ENCODE results near the gene COX8A.

Gene COX8A

DNA sequence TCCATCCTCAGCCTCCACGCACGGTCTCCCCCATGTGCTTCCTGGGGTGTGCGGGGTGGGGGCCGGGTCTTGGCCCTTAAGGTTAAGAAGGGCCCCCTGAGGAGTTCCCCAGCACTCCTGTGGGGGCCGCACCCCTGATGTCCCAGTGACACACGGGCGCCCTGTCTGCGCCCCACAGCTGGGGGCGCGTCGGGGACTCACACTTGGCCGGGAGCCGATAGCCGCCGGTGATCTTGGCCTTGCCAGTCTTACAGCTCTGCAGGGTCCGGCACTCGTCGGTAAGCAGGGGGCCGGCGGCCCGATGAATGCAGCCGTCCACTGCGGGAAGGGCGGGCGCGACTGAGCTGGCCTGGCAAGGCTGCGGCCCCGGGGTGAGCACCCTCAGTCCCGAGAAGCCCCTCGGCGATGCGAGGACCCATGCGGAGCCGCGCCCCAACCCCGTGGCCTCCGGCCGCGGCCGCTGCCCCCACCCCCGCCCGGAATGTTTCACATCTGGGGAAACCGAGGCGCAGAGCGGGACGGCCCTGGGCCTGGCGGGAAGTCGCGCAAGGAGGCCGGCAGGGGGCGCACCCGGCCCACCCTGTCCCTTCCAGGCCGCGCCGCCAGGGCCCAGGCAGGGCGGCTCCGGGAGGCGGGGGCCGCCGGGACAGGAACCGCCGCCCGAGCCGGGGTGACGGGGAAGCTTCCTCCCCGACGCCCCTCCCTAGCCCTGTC is 25.8 kb downstream of the COX8A start:
- DNase-seq: no peak
- in situ Hi-C loops (cut with MboI; ENCODE audit: low pct_unique_long_range_greater_than_20kb, low sequenced_read_pairs): no loop called here

DNA sequence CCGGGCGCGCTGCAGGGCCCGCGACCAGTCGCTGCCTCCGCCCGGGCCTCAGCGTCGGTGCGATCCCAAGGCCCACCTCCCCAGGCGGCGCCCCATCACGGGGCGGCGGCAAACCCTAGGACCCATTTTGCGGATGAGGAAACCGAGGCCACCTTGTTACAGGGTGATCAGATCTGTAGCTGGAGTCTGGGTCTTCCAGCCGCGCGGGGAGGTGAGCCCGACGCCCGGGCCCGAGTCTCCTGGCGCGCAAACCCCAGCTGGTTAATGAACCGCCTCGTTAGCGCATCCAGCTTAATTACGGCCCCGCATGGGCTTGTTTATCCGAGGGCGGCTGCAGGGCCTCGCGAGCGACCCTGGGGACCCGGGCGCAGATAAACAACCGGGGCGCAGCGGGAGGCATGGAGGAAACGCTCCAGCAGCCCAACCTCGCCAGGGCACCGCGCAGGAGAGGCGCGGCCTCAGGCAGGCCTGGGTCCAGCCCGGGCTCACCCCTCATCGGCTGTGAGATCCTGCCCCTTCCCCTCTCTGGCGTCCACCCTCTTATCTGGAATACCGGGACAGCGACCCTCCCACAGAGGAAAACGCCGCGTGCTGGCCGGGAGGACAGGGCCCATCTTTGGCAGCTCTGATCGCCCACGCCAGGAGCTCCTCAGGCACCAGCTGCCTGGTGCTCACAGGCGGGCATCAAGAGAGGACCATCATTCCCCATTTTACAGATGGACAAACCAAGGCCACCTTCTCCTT is 26.5 kb downstream of the COX8A start:
- no peak for DNase-seq
- in situ Hi-C loops (cut with MboI; ENCODE audit: low pct_unique_long_range_greater_than_20kb, low sequenced_read_pairs): no loop called here

DNA sequence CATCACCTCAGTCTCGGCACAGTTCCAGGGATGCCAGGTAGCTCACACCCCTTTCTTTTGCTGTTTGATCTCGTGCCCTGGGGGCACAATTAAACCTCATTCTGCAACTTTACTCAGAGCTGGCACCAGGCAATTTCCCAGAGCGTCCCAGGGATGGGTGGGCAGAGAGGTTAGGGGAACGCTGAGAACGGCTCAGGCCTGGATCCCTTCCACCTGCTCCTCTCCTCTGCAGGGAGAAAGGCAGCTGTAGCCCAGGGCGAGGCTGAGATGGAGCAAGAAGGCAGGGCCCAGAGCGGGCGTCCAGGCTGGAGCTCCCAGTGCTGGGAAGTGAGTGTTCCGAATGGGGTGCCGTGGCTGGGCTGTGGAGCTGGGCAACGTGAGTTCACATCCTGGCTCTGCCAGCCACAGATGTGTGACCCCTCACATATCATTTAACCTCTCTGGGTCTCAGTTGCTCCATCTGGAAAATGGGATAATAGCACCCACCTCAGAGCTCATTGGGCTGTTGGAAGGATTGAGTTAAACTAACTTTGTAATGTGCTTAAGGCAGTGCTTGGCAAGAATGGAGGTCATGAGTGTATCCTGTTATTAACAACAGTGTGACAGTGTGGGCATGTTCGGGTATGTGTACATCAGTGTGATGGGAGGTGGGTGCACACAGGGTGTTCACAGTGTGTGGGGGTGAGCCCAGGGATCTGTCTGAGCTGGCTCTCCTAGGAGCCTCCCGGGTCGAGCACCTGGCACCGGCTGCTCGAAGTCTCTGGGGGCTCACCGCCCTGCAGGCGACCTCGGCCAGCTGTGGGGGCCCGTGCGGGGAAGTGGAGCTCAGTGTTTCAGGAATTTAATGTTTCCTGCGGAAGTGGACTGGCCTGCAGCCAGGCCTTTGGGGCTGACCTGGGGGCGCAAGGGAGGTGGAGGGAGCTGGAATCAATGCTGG is 27.3 kb downstream of the COX8A start:
- DNase-seq: no peak
- in situ Hi-C loops (cut with MboI; ENCODE audit: low pct_unique_long_range_greater_than_20kb, low sequenced_read_pairs): no loop called here

GRCh38 chr11:64003807-64004589 is 29.6 kb downstream of the COX8A start:
- no peak for DNase-seq
- in situ Hi-C loops (cut with MboI; ENCODE audit: low pct_unique_long_range_greater_than_20kb, low sequenced_read_pairs): no loop called here

- DNase-seq: no peak
- in situ Hi-C loops (cut with MboI; ENCODE audit: low pct_unique_long_range_greater_than_20kb, low sequenced_read_pairs): no loop called here
These were observed 30.2 kb downstream of the COX8A start for GRCh38 chr11:64004590-64004984.

- in situ Hi-C loops (cut with MboI; ENCODE audit: low pct_unique_long_range_greater_than_20kb, low sequenced_read_pairs): no loop called here
- no peak for DNase-seq
These were observed 31.3 kb downstream of the COX8A start for GRCh38 chr11:64005691-64006090.

DNA sequence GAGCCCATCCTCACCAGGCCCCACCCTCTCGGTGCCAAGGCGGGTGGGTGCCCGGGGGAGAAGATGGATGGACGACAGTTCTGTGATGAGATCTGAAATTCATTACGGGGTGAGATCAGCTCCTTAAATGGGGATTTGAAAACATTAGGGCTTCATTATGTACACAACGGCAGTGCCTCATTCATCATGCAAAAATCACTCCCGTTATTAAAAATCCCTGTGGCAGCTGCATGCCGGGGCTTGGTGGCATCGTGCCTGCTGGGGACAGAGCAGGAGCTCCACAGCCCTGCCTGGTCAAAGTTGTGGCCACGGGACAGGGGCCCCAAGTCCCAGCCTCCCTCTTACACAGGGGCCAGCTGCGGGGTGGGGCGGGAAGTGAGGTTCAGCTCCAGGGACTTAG is 32.0 kb downstream of the COX8A start:
- in situ Hi-C loops (cut with MboI; ENCODE audit: low pct_unique_long_range_greater_than_20kb, low sequenced_read_pairs): no loop called here

GRCh38 chr11:64007160-64007628 is 32.8 kb downstream of the COX8A start:
- in situ Hi-C loops (cut with MboI; ENCODE audit: low pct_unique_long_range_greater_than_20kb, low sequenced_read_pairs): no loop called here
- DNase-seq: no peak

More for the DNA sequence above, 32.0 kb downstream of the COX8A start:
- no peak for DNase-seq

DNA sequence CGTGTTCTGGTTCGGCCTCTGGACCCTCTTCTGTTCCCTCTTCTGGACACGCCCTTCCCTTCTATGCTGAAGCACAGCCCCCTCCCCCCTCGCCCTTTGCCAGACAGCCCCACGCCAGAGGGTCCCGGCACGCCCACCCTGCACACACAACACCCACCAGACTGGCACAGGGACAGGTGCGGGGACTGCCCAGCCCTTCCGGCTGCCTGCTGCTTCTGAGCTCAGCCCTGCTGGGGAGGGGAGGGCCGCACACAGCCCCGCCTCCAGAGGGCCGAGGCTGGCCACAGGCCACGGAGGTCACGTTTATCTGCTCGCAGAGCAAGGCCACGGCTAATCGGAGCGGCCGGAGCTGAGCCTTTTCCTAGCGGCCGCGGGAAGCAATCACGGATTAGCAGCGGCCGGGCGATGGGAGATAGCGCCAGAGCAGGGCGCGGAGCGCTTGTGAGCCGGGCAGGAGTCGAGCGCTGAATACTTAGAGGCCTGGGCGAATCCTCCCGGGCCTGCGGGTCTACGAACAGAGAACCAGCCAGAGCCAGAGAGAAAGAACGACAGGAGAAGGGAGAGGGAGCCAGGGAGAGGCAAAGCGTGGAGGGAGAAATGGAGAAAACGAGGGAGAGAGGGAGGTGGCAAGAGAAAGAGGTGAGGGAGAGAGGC is 33.3 kb downstream of the COX8A start:
- no peak for DNase-seq
- in situ Hi-C loops (cut with MboI; ENCODE audit: low pct_unique_long_range_greater_than_20kb, low sequenced_read_pairs): no loop called here

- no peak for DNase-seq
These were observed 34.0 kb downstream of the COX8A start for GRCh38 chr11:64008283-64008913.

DNA sequence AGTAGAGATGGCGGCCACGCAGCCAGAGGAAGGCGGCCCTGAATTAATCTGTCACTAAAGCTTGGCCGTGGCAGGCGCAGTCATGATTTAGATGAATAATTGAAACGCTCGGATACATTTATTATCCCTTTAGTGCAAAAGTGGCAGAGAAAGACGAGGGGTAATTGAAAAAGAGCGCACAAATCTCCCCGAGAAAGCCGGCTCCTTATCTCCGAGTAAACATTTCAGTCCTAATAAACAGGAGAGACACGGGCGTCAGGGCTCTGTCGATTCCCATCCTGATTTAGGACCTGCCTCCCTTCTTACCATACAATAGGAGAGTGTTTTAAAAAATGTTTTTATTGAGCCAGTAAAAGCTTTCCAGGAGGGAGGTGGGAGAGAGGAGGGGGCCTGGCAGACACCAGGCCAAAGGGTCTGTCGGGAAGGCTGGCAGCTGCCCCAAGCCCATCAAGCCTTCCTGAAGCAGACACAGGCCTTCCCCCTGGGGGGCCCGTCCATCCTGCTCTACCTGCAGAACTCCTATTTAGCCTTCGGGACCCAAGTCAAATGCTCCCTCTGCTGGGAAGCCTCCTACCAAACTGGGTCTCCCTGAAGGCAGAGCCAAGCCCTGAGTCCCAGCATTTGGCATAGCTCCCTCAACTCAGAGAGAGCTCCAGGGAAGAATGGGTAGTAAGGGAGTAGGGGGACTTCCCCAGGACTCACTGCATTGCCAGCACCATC is 34.7 kb downstream of the COX8A start:
- in situ Hi-C loops (cut with MboI; ENCODE audit: low pct_unique_long_range_greater_than_20kb, low sequenced_read_pairs): no loop called here

More at GRCh38 chr11:64008283-64008913, 34.0 kb downstream of the COX8A start:
- in situ Hi-C loops (cut with MboI; ENCODE audit: low pct_unique_long_range_greater_than_20kb, low sequenced_read_pairs): no loop called here

GRCh38 chr11:64009710-64010109 is 35.3 kb downstream of the COX8A start:
- in situ Hi-C loops (cut with MboI; ENCODE audit: low pct_unique_long_range_greater_than_20kb, low sequenced_read_pairs): no loop called here
- DNase-seq: no peak

More for the DNA sequence above, 34.7 kb downstream of the COX8A start:
- no peak for DNase-seq

GRCh38 chr11:64010783-64011182 is 36.4 kb downstream of the COX8A start:
- no peak for DNase-seq
- in situ Hi-C loops (cut with MboI; ENCODE audit: low pct_unique_long_range_greater_than_20kb, low sequenced_read_pairs): no loop called here

DNA sequence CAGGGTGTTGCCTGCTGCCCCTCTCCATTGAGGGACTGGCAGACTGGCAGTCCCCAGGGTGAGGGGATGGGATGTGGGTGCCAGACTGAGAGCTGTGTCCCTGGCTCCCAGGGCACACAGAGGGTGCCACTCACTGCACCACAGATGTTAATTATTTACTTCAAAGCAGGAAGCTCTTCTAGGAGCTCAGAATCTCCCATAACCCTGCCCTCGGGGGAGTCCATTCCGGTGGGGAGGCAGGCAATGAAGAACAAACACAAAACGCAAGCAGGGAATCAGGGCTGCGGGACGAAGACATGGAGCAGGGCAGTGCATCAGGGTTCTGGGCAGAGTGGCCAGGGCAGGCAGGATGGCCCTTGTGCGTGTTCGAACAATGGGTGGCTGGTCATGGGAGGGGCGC is 37.0 kb downstream of the COX8A start:
- DNase-seq: no peak
- in situ Hi-C loops (cut with MboI; ENCODE audit: low pct_unique_long_range_greater_than_20kb, low sequenced_read_pairs): no loop called here

DNA sequence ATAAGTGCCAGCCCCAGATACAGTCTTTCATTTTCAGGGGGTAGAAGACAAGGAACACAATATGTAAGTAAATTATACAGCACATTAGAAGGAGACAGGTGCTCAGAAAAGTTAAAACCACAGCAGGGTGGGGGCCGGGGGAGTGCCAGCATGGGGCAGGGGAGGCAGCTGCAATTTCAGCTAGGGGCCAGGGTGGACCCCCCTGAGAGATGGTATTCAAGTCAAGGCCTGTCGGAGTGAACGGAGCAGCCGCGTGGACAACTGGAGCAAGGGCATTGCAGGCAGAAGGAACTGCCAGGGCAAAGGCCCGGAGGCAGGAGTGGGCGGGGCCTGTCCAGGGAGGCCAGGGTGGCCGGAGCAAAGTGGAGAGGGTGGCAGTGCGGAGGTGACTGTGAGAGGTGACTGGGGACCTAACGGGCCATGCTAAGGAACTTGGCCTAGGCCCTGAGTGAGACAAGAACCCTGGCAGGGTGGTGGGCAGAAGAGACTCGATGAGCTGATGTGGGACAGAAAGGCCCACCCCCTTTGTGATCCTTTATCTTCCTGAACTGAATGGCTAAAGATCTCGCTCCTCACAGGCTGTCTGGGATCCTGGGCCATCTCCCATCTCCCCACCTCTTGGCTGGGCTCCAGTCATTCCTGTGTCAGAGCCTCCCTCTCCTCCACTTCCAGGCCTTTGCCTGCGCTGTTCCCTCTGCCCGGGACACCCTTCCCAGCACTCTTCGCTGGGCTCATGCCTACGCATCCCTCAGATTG is 38.9 kb downstream of the COX8A start:
- in situ Hi-C loops (cut with MboI; ENCODE audit: low pct_unique_long_range_greater_than_20kb, low sequenced_read_pairs): no loop called here
- no peak for DNase-seq

GRCh38 chr11:64014356-64014755 is 39.9 kb downstream of the COX8A start:
- in situ Hi-C loops (cut with MboI; ENCODE audit: low pct_unique_long_range_greater_than_20kb, low sequenced_read_pairs): no loop called here
- DNase-seq: no peak

DNA sequence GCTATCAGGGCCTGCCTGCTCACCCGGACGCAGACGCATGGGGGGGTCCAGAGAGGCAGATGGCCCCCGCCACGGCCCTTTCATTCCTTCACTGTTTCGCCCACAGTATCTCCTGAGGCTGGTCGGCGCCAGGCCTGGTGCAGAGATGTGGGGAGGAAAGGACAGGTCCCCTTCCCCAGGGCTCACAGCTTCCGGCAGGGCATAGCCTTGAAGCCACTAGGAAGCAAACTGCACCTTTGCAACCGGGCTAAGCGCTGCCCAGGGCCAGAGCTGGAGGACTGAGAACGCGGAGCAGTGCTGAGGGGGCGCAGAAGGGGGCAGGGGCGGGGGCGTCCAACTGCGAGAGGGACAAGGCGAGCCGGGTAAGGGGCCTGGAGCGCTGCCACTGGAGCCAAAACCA is 41.1 kb downstream of the COX8A start:
- in situ Hi-C loops (cut with MboI; ENCODE audit: low pct_unique_long_range_greater_than_20kb, low sequenced_read_pairs): no loop called here
- DNase-seq: no peak
